NOMO-1 treated with dmso at 0.1 percent for 144 hours (cell line): Measurements from ENCODE around the gene CMTM1.
A peak's percentile ranks its signal among the peaks of the same experiment; 100 is the strongest.

Source experiments
- DNase-seq: peaks from one replicate; lab custom pipeline; 2025; ENCODE audit not compliant: unreplicated experiment; lab: John Stamatoyannopoulos, UW

The CMTM1 gene

GRCh38 chr16:66538910-66539309, 27.3 kb upstream of the CMTM1 start:
- no peak for DNase-seq

GRCh38 chr16:66539623-66540469, 26.4 kb upstream of the CMTM1 start:
- no peak for DNase-seq

- no peak for DNase-seq
These were observed 24.6 kb upstream of the CMTM1 start for GRCh38 chr16:66541388-66542355.

- no peak for DNase-seq
These were observed 23.8 kb upstream of the CMTM1 start for GRCh38 chr16:66542396-66542795.

- no peak for DNase-seq
These were observed 22.7 kb upstream of the CMTM1 start for GRCh38 chr16:66543541-66543940.

- no peak for DNase-seq
These were observed 22.1 kb upstream of the CMTM1 start for GRCh38 chr16:66544016-66544757.

GRCh38 chr16:66547101-66547989, 18.9 kb upstream of the CMTM1 start:
- DNase-seq: no peak

GRCh38 chr16:66548068-66548467, 18.2 kb upstream of the CMTM1 start:
- DNase-seq: no peak

- DNase-seq: no peak
These were observed 17.4 kb upstream of the CMTM1 start for GRCh38 chr16:66548868-66549267.

GRCh38 chr16:66549284-66550131, 16.7 kb upstream of the CMTM1 start, which contains the start of gene TK2:
TK2 (minus strand) TSS chr16:66550122; CDS start chr16:66550061, 61 bp downstream.
- peak; percentile 49 for DNase-seq

- DNase-seq: peak; percentile 76
These were observed 14.9 kb upstream of the CMTM1 start for GRCh38 chr16:66551348-66551759.

GRCh38 chr16:66551788-66552285, 14.4 kb upstream of the CMTM1 start:
- DNase-seq: no peak

GRCh38 chr16:66552286-66553177, 13.7 kb upstream of the CMTM1 start, which contains the start of gene CKLF:
CKLF (plus strand) TSS chr16:66552576; CDS start chr16:66552716, 140 bp downstream.
- peak; percentile 94 for DNase-seq

- no peak for DNase-seq
These were observed 13.0 kb upstream of the CMTM1 start for GRCh38 chr16:66553223-66553622.

GRCh38 chr16:66554021-66554420, 12.2 kb upstream of the CMTM1 start:
- no peak for DNase-seq

- no peak for DNase-seq
These were observed 11.7 kb upstream of the CMTM1 start for GRCh38 chr16:66554495-66554894.

- no peak for DNase-seq
These were observed 6.1 kb upstream of the CMTM1 start for GRCh38 chr16:66560107-66560506.
